Measurements from ENCODE around the gene COL23A1.

DNA sequence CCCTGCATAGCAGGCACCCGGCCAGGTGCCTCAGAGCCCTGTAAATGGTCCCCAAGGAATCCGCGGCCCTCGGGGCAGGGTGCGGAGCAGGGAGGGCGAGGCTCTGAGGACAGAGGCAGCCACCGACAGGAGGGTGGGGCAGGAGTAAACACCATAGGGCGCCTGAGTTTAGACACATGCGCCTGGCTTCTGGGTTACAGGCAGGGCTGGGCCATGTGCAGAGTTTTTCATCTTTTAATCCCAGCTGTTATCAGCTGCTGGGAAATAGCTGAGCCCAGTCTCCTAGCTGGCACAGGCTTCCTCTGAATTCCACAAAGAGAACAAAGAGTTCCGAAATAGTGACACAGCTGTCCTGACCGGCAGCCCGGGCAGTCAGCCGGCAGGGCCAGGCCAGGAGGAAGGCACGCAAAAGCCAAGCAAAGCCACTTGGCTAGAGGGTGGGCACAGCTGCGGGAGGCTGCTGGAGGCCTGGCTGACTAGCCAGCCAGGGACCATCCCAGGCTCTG is 258.6 kb downstream of the COL23A1 start:
- TF ChIP-seq POLR2AphosphoS5 (IDR thresholded peaks at IDR 0.05; ENCODE audit: low read depth, low read length) (no peak), POLR2A (IDR thresholded peaks at IDR 0.05; ENCODE audit: low read depth, low read length) (no peak), TAF1 (IDR thresholded peaks at IDR 0.05; ENCODE audit: low read depth, low read length) (no peak), POU2F2 (IDR thresholded peaks at IDR 0.05; ENCODE audit: low read depth, low read length) (no peak), PAX5 (IDR thresholded peaks at IDR 0.05; ENCODE audit: insufficient read depth, low read length, severe bottlenecking) (no peak), SPI1 (IDR thresholded peaks at IDR 0.05; ENCODE audit: low read depth, low read length) (no peak)
